IPS-NIHi11 (cell line): Measurements from ENCODE around the gene CAPZB.
A peak's percentile ranks its signal among the peaks of the same experiment; 100 is the strongest.
"Not testable (repeated sequence)": the region's sequence is repeated elsewhere in the genome, so short reads cannot be mapped to it uniquely, and the experiment has no call there.

Source experiments
- DNase-seq: peaks from one replicate; pipeline ENCODE4 v3.0.0; 2012; ENCODE audit warnings: mixed read lengths, low spot score

The CAPZB gene

DNA sequence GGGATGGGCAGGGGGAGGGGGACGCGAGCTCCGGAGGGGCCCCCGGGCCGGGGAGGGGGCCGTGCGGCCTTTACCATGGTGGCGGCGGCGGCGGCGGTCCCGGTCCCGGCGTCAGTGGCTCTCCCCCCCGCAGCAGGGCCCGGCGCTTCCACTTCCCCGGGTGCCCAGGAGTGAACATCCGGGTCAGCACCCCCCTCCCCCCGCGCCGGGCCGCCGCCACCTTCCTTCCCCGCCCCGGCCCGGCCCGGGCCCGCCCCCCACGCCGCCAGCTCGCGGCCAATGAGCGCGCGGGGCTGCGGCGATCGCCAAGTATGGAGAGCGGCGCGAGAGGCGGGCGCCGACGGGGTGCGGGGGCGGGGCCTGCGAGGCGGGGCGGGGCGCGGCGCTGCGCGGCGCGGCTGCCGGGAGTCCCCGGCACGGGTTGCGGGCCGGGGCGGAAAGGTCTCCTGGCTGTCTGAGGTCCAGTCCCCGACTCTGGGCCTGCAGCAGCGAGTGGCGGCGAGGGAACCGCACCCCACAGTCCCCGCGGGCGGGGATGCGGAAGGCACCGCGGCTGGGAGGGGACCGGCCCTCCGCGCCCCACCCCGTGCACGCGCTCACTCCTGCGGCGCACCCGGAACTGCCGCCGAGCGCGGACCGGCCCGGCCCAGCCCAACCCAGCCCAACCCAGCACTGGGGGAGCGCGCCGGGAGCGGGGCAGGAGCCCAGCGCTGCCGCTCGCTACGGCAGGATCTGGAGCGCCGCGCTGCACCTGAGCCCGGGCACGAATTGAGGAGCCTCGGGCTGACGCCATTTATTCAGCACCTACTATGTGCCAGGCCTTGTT is at the start of gene CAPZB:
CAPZB (minus strand) TSS at position 178 of the 826 bp plus-strand sequence; CDS start at position 77, 101 bp downstream.
- peak; percentile 98 for DNase-seq

DNA sequence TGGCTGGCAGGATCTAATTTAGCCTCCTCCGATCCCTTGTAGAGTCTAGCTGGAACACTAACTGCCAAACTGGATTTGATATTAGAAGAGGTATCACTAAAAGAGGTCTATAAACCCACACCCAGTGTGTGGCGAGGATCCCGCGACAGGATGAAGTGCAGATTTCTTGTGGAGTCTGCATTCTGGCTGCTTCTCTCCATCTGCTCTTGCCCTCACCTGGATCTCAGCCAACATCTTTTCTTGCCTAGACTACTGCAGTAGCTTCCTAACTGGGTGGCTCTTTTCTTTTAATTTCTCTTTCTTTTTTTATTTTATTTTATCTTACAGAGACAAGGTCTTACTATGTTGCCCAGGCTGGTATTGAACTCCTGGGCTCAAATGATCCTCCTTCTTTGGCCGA is 48.9 kb upstream of the CAPZB start:
- DNase-seq = no peak

- no peak for DNase-seq
Measured at GRCh38 chr1:19533626-19534025, 48.3 kb upstream of the CAPZB start.

DNA sequence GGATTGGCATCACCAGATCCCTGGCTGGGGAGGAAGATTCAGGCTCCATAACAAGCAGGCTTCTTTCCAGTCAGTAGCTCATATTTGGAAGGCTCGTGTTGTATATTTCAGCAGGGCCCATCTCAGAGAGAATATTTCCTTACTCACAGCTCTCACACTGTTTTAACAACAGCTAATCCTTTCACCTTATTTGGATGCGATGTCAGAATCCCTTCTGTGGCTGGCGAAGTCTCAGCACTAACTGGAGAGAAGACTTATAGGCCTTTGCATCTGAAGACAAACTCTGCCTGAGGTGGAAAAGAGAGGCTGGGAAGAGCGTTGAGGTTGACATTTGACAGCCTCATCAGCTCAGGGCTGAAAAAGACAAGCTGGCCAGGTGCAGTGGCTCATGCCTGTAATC is 47.2 kb upstream of the CAPZB start:
- no peak for DNase-seq

- no peak for DNase-seq
Measured at GRCh38 chr1:19529664-19530063, 44.3 kb upstream of the CAPZB start.

GRCh38 chr1:19528438-19528837 is 43.1 kb upstream of the CAPZB start:
- DNase-seq = no peak

- DNase-seq = no peak
Measured at GRCh38 chr1:19525607-19526545, 40.5 kb upstream of the CAPZB start.

GRCh38 chr1:19524791-19525190 is 39.5 kb upstream of the CAPZB start:
- DNase-seq = no peak

DNA sequence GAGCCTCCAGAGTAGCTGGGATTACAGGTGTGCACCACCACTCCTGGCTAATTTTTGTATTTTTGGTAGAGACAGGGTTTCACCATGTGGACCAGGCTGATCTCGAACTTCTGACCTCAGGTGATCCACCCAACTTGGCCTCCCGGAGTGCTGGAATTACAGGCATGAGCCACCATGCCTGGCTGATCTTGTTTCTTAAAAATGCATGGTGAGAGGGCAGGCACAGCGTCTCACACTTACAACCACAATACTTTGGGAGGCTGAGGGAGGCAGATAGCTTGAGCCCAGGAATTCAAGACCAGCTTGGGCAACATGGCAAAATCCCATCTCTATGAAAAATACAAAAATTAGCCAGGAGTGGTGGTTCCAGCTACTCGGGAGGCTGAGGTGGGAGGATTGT is 37.2 kb upstream of the CAPZB start:
- not testable (repeated sequence) for DNase-seq

GRCh38 chr1:19521411-19521810 is 36.1 kb upstream of the CAPZB start:
- no peak for DNase-seq

DNA sequence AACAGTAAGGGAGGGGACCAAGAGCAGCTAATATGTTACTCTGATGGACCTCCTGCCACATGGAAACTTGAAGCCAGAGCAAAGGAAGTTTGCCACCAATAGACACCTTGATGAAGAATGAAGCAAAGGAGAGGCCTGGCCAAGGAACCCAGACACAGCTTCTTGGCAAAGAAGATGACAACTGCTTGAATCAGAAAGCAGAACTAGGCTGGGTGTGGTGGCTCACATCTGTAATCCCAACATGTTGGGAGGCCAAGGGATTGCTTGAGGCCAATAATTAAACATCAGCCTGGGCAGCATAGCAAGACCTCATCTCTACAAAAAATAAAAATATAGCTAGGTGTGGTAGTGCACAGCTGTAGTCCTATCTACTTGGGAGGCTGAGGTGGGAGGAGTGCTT is 31.7 kb upstream of the CAPZB start:
- DNase-seq = no peak

- no peak for DNase-seq
Measured at GRCh38 chr1:19515201-19515600, 29.9 kb upstream of the CAPZB start.

- DNase-seq = no peak
Measured at GRCh38 chr1:19514391-19514831, 29.1 kb upstream of the CAPZB start.

DNA sequence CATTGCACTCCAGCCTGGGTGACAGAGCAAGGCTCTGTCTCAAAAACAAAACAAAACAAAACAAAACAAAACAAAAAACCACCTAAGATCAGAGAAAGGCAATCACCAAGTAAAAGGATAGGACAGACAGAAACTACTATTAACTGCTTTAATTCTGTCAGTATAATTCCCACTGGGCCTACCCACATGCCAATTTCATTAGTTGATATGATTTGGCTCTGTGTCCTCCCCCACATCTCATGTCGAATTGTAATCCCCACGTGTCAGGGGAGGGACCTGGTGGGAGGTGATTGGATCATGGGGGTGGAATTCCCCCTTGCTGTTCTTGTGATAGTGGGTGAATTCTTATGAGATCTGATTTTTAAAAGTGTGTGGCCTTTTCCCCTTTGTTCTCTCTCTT is 27.2 kb upstream of the CAPZB start:
- no peak for DNase-seq

GRCh38 chr1:19511116-19511515 is 25.8 kb upstream of the CAPZB start:
- no peak for DNase-seq

GRCh38 chr1:19509647-19510046 is 24.3 kb upstream of the CAPZB start:
- DNase-seq = not testable (repeated sequence)

- no peak for DNase-seq
Measured at GRCh38 chr1:19507516-19507915, 22.2 kb upstream of the CAPZB start.

DNA sequence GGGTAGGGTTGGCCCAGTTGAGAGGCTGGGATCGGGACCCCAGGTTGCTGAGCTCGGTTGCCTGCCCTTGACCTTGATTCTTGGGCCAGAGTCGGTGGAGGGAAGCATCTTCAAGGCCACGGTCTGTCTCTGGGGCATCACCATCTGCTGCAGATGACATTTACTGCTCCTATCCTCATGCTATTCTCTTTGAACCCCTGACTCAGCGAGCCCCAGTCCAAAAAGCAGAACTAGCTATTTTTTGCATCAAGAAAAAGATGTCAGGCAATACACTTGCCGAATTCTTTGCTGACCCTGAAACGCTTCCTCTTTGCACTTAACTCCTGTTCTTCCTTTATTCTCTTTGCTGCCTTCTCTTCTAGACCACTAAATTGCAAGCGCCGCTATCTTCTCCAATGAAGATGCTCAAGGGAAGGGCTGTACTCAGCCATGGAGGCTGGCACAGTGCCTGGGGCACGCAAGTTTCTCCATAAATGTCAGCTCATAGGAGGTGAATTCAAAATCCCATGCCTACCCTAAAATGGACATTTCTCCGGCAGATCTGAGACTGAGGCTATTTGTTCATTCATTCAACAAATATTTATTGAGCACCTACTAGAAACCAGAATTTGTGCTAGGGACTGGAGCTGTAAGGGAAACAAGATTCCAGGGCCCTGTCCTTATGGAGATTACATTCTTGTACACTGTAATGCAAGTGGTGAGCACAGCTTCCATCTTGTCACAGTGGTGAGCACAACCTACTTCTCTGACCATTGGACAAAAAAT is 20.5 kb upstream of the CAPZB start:
- DNase-seq = no peak

DNA sequence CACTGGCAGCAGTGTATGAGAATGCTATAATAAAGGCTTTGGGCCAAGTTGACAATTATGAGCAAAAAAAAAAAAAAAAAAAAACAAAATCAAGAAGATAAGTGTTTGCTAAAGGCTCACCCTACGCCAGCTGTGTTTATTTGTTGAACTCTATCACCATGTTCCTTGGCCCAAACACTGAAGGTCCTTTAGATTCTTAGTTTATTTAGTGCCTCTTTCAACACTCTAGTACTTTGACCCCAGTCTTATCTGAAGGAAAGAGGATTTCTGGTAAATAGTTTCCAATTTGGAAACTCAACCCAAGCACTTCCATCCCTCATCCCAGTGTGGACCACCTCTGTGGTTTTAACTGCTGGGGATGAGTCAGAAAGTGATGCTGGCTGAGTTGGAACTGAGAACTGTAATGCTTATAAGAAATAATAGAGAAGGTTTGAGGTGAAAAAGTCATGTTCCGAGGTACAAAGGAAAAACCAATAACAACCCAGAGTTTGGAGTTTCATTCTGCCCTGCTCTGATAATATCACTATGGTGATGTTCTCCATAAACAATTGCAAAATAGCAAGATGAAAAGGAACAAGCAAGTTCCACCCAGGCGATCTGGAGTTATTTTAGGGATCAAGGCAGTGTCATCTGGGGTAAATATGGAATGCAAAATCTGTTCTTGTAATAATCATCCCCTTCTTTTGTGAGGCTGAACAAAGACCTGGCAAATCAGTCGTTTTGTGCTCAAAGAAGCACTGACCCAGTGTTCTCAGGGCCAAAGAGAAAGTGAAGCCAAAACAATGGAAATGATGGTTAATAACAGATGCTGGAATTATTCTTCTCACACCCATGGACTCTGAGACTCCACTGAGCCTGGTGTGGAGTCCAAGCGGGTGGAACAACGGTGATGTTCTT is 19.7 kb upstream of the CAPZB start:
- no peak for DNase-seq

DNA sequence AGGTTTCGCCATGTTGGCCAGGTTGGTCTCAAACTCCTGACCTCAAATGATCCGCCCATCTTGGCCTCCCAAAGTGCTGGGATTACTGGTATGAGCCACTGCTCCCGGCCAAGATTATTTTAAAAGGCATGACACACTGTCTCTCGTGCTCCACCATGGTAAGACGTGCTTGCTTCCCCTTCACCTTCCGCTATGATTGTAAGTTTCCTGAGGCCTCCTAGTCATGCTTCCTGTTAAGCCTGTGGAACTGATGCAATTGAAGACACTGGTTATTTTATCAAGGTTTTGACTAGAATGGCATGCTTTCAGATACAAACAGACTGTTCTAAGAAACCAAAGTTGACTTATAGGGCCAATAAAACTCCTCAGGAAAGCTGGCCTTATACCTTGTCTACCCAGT is 16.9 kb upstream of the CAPZB start:
- DNase-seq = not testable (repeated sequence)

DNA sequence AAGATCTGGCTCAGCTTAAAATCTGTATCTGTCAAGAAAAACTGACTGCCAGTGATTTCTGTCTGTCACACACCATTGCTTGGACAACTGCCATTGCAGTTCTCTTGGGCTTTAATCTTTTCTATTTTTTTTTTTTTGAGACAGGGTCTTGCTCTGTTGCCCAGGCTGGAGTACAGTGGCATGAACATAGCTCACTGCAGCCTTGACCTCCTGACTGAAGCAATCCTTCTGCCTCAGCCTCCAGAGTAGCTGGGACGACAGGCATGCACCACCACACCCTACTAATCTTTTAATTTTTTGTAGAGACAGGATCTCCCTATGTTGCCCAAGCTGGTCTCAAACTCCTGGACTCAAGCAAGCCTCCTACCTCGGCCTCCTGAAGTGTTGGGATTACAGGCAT is 14.5 kb upstream of the CAPZB start:
- DNase-seq = not testable (repeated sequence)
